GM23248 (cell line): ENCODE results near the gene ALOX12B.

ENCODE experiments used
- EZH2 ChIP-seq: fragments of 200-600 bp; sonication (generic); IDR thresholded peaks from 2 replicates; pipeline ENCODE4 v1.6.1; 2018; ENCODE audit warnings: antibody characterized with exemption, mild to moderate bottlenecking; ENCODE audit not compliant: insufficient read depth, poor library complexity, severe bottlenecking
- EZH2phosphoT487 ChIP-seq: fragments of 200-600 bp; sonication (generic); IDR thresholded peaks from 2 replicates; pipeline ENCODE4 v1.6.1; 2018; ENCODE audit warnings: antibody characterized with exemption, moderate library complexity, mild to moderate bottlenecking, low read depth; ENCODE audit not compliant: insufficient read depth

- TF ChIP-seq EZH2 (no peak), EZH2phosphoT487 (no peak)
Measured at GRCh38 chr17:8116776-8117175, 29.3 kb upstream of the ALOX12B start.
